Lower leg skin (tissue), 3 donors: ENCODE results near the gene PNKD.

Experiments
- CTCF ChIP-seq, 3 donors: fragments of 450-650 bp; IDR thresholded peaks; one replicate each; pipeline ENCODE4 v1.5.1; 2016; ENCODE audit warnings: antibody characterized with exemption in 3 of 3, mild to moderate bottlenecking in 3 of 3, moderate library complexity in 2 of 3
- POLR2A ChIP-seq, 2 donors: fragments of 450-650 bp; IDR thresholded peaks; one replicate each; pipeline ENCODE4 v1.6.1; 2016 to 2017; ENCODE audit warnings: antibody characterized with exemption in 2 of 2, mild to moderate bottlenecking in 1 of 2, moderate library complexity in 1 of 2

DNA sequence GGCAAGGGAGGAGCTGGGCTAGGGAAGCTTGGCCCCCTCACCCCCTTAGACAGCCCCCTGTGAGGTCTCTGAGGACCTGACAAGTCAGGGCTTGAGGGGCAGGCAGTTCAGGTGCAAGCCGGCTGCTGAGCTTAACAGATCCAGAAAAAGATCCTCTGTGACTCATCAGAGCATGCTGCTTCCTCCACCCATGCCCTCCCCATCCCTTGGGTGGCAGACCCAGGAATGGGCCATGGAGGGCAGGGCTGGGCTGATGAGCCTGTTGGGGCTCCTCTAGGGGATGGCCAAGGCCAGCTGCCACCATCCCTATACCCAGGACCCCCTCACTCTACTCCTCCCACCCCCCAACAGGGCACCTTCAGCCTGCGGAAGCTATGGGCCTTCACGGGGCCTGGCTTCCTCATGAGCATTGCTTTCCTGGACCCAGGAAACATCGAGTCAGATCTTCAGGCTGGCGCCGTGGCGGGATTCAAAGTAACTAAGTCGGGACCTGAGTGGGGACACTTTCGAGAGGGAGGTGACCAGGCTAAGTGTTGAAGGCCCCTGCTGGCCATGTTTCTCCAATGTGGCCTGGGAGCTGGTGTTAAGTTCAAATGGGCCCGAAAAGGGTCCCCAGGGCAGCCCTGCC is 113.7 kb downstream of the PNKD start:
- TF ChIP-seq CTCF (IDR thresholded peaks at IDR 0.05) (no peak), POLR2A (IDR thresholded peaks at IDR 0.05) (no peak)
